GM18508 (cell line): ENCODE data around the gene ERICH6B.

Experiments used
- ATAC-seq: cut with Tn5 transposase; IDR thresholded peaks from one replicate; pipeline ENCODE4 v1.9.1; 2021; ENCODE audit warnings: moderate number of reproducible peaks; ENCODE audit not compliant: insufficient read depth, unreplicated experiment

The ERICH6B gene

GRCh38 chr13:45545686-45546409 lies 69.7 kb downstream of the ERICH6B start:
- no peak for ATAC-seq

- ATAC-seq: no peak
Observed at GRCh38 chr13:45544520-45544919, 71.0 kb downstream of the ERICH6B start.

GRCh38 chr13:45542878-45543277 lies 72.7 kb downstream of the ERICH6B start:
- no peak for ATAC-seq

- ATAC-seq: no peak
Observed at GRCh38 chr13:45542391-45542790, 73.1 kb downstream of the ERICH6B start.

- no peak for ATAC-seq
Observed at GRCh38 chr13:45541806-45542205, 73.7 kb downstream of the ERICH6B start.

GRCh38 chr13:45540864-45541263 lies 74.7 kb downstream of the ERICH6B start:
- ATAC-seq: no peak

- ATAC-seq: no peak
Observed at GRCh38 chr13:45540195-45540594, 75.3 kb downstream of the ERICH6B start.

- no peak for ATAC-seq
Observed at GRCh38 chr13:45538382-45538781, 77.2 kb downstream of the ERICH6B start.

GRCh38 chr13:45537516-45537915 lies 78.0 kb downstream of the ERICH6B start:
- no peak for ATAC-seq

- ATAC-seq: no peak
Observed at GRCh38 chr13:45536224-45536623, 79.3 kb downstream of the ERICH6B start.

GRCh38 chr13:45534604-45535003 lies 80.9 kb downstream of the ERICH6B start:
- ATAC-seq: no peak

- ATAC-seq: no peak
Observed at GRCh38 chr13:45529758-45530157, 85.8 kb downstream of the ERICH6B start.

- ATAC-seq: no peak
Observed at GRCh38 chr13:45527699-45528462, 87.7 kb downstream of the ERICH6B start.

- no peak for ATAC-seq
Observed at GRCh38 chr13:45522571-45522970, 93.0 kb downstream of the ERICH6B start.

GRCh38 chr13:45521297-45521696 lies 94.2 kb downstream of the ERICH6B start:
- no peak for ATAC-seq

GRCh38 chr13:45519493-45519892 lies 96.0 kb downstream of the ERICH6B start:
- no peak for ATAC-seq

GRCh38 chr13:45518525-45519245 lies 96.9 kb downstream of the ERICH6B start:
- no peak for ATAC-seq

GRCh38 chr13:45516757-45517156 lies 98.8 kb downstream of the ERICH6B start:
- ATAC-seq: no peak

GRCh38 chr13:45512098-45512496 lies 103.4 kb downstream of the ERICH6B start:
- no peak for ATAC-seq

- no peak for ATAC-seq
Observed at GRCh38 chr13:45511310-45512097, 104.0 kb downstream of the ERICH6B start.
